SJSA1 (cell line): ENCODE measurements around the gene CFAP58. TPM values are rescaled to one million over a fixed set of nuclear protein-coding genes. Genes with fewer than 3 reads are reported as not detected.

Source experiments
- DNase-seq, 2 experiments: peaks; one replicate each; pipeline ENCODE4 v3.0.0-alpha.2; 2015 to 2020; ENCODE audit warnings: low spot score in 2 of 2, low read depth in 1 of 2
- H3K27ac ChIP-seq: fragments of 250-450 bp; sonication (Bioruptor Pico); 2 replicates; pipeline ENCODE4 v1.5.1; 2020; ENCODE audit warnings: mild to moderate bottlenecking, moderate library complexity
- H3K27me3 ChIP-seq: fragments of 250-450 bp; sonication (Bioruptor Pico); replicated peaks from 2 replicates; pipeline ENCODE4 v1.5.1; 2020; ENCODE audit warnings: mild to moderate bottlenecking, moderate library complexity
- H3K36me3 ChIP-seq: fragments of 250-450 bp; sonication (Bioruptor Pico); 2 replicates; pipeline ENCODE4 v1.5.1; 2020; ENCODE audit warnings: mild to moderate bottlenecking
- H3K4me1 ChIP-seq: fragments of 250-450 bp; sonication (Bioruptor Pico); replicated peaks from 2 replicates; pipeline ENCODE4 v1.6.1; 2021; ENCODE audit warnings: mild to moderate bottlenecking
- H3K4me3 ChIP-seq: fragments of 250-450 bp; sonication (Bioruptor Pico); 2 replicates; pipeline ENCODE4 v1.5.1; 2020; ENCODE audit warnings: mild to moderate bottlenecking
- H3K9me3 ChIP-seq: fragments of 250-450 bp; sonication (Bioruptor Pico); replicated peaks from 2 replicates; pipeline ENCODE4 v1.5.1; 2020; ENCODE audit warnings: mild to moderate bottlenecking
- total RNA-seq: library from RNA; depleted of rRNA; stranded (reverse); fragments of >200 nt; shearing (Covaris generic); gene quantifications from 2 replicates; pipeline ENCODE4 v1.2.3, GENCODE V29; 2014

CFAP58 gene
- total RNA-seq, 1 experiment from 2014 or later: 0.34 TPM

DNA sequence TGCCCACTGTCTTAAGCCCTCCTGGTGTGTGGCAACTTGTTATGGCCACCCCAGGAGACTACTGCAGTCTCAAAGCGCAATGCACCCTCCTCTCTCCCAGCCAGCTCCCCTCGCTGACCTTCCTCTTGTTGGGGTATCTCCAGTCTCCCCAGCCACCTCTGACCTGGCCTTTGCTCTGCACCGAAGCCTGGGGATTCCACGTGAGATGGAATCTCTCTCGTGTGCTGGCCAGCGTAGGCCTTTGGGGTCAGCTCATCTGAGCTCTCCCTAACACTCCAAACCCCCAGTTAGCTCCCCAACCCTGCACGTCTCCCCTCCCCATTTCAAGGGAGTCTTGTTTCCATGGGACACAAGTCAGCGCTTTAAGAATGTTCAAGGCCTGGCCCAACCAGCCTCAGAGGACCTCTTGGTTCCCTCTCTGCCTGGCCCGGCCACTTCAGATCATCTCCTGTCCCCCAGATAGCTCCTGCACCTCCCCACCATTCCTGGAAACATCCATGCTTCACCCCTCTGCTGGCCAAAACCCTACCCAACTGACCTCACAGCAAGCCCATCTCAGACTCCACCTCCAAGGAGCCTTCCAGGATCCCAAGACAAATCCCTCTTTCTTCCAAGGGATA lies 26.5 kb upstream of the CFAP58 start:
- Histone ChIP-seq H3K36me3 (peaks cover 9% of the 10 kb centered on the region), H3K4me3 (no peak overlapping the region)
- no peak for DNase-seq

GRCh38 chr10:104327745-104328645 lies 25.6 kb upstream of the CFAP58 start:
- Histone ChIP-seq H3K27me3 (no peaks in the 10 kb centered on the region), H3K36me3 (peaks cover 9% of the 10 kb centered on the region), H3K4me1 (peaks cover 72% of the 10 kb centered on the region), H3K9me3 (no peaks in the 10 kb centered on the region), H3K4me3 (peak overlapping the region; percentile 3; the same call in 1 of the 2 replicates), H3K27ac (peak overlapping the region; percentile 89)
- DNase-seq: peak; percentile 81 to 85

More for the DNA sequence above, 26.5 kb upstream of the CFAP58 start:
- H3K9me3 ChIP-seq: no peaks in the 10 kb centered on the region
- no peaks in the 10 kb centered on the region for H3K27me3 ChIP-seq
- H3K27ac ChIP-seq: peak overlapping the region; percentile 89; the same call in 1 of the 2 replicates
- H3K4me1 ChIP-seq: peaks cover 63% of the 10 kb centered on the region

- no peak for DNase-seq
- Histone ChIP-seq H3K9me3 (no peaks in the 10 kb centered on the region), H3K36me3 (peaks cover 15% of the 10 kb centered on the region), H3K27me3 (no peaks in the 10 kb centered on the region), H3K27ac (peak overlapping the region; percentile 89), H3K4me1 (peaks cover 73% of the 10 kb centered on the region), H3K4me3 (no peak overlapping the region)
These were observed 25.1 kb upstream of the CFAP58 start for GRCh38 chr10:104328646-104328895.

DNA sequence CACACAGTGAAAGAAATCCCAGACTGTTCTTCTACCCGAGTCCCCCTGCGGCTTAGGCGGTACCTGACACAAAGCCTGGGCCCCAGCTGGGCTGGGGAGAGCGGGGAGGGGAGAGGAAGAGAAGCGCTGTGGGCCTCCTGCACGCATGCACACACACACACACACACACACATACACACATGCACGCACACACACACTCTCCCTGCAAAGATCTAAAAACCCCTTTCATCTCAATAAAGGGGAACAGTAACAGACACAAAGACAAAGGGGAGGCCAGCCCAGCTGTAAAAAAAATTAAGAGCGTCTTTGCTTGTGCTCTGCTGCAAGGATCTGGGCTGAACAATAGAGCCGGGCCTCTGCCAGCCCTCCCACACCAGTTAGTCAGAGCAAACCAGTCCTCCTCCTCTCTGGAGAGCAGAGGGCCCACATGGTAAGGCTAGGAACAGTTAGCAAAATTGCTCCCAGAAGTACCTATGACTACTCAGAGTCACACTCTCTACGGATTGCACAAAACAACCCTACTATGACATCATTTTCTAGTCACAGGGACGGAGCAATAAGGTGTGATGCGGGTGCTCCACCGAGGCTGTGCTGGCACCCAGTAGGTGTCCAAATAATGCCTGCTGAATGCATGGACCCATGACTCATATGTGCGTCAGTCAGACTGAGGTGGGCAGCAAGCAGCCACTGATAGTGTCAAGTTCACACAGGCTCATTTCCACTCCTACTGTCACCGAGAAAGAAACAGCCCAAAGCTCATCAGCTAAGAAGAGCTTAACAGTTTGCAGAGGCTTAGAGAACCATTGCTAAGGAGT lies 24.5 kb upstream of the CFAP58 start:
- Histone ChIP-seq H3K4me1 (peaks cover 73% of the 10 kb centered on the region), H3K4me3 (no peak overlapping the region), H3K27me3 (no peaks in the 10 kb centered on the region), H3K9me3 (no peaks in the 10 kb centered on the region), H3K36me3 (peaks cover 18% of the 10 kb centered on the region), H3K27ac (peak overlapping the region; percentile 89)
- DNase-seq: peak; percentile 86 to 90

- H3K4me3 ChIP-seq: no peak overlapping the region
- H3K27me3 ChIP-seq: no peaks in the 10 kb centered on the region
These were observed 23.9 kb upstream of the CFAP58 start for GRCh38 chr10:104329735-104330134.

GRCh38 chr10:104330168-104331110 lies 23.2 kb upstream of the CFAP58 start:
- H3K4me3 ChIP-seq: no peak overlapping the region
- peaks cover 22% of the 10 kb centered on the region for H3K36me3 ChIP-seq
- H3K27ac ChIP-seq: peak overlapping the region; percentile 89
- H3K4me1 ChIP-seq: peaks cover 73% of the 10 kb centered on the region
- no peaks in the 10 kb centered on the region for H3K9me3 ChIP-seq
- DNase-seq: peak; percentile 86 to 87
- H3K27me3 ChIP-seq: no peaks in the 10 kb centered on the region

More at GRCh38 chr10:104329735-104330134, 23.9 kb upstream of the CFAP58 start:
- H3K4me1 ChIP-seq: peaks cover 73% of the 10 kb centered on the region
- DNase-seq: peak in 1 of 2 experiments; percentile 65
- peaks cover 20% of the 10 kb centered on the region for H3K36me3 ChIP-seq
- H3K9me3 ChIP-seq: no peaks in the 10 kb centered on the region
- H3K27ac ChIP-seq: peak overlapping the region; percentile 89

GRCh38 chr10:104331208-104331838 lies 22.3 kb upstream of the CFAP58 start:
- Histone ChIP-seq H3K4me3 (no peak overlapping the region), H3K27ac (peak overlapping the region; percentile 89), H3K36me3 (peaks cover 16% of the 10 kb centered on the region; the same call in 1 of the 2 replicates), H3K4me1 (peaks cover 66% of the 10 kb centered on the region), H3K9me3 (no peaks in the 10 kb centered on the region), H3K27me3 (no peaks in the 10 kb centered on the region)
- DNase-seq: peak in 1 of 2 experiments; percentile 62

GRCh38 chr10:104332243-104333031 lies 21.2 kb upstream of the CFAP58 start:
- no peak for DNase-seq
- Histone ChIP-seq H3K9me3 (no peaks in the 10 kb centered on the region), H3K4me3 (no peak overlapping the region), H3K4me1 (peaks cover 60% of the 10 kb centered on the region), H3K36me3 (peaks cover 16% of the 10 kb centered on the region; the same call in 1 of the 2 replicates), H3K27me3 (no peaks in the 10 kb centered on the region), H3K27ac (no peak overlapping the region)

- peaks cover 21% of the 10 kb centered on the region for H3K36me3 ChIP-seq
- H3K4me3 ChIP-seq: no peak overlapping the region
- no peaks in the 10 kb centered on the region for H3K27me3 ChIP-seq
- peaks cover 53% of the 10 kb centered on the region for H3K4me1 ChIP-seq
- no peaks in the 10 kb centered on the region for H3K9me3 ChIP-seq
- no peak overlapping the region for H3K27ac ChIP-seq
- no peak for DNase-seq
These were observed 20.5 kb upstream of the CFAP58 start for GRCh38 chr10:104333032-104333727.

DNA sequence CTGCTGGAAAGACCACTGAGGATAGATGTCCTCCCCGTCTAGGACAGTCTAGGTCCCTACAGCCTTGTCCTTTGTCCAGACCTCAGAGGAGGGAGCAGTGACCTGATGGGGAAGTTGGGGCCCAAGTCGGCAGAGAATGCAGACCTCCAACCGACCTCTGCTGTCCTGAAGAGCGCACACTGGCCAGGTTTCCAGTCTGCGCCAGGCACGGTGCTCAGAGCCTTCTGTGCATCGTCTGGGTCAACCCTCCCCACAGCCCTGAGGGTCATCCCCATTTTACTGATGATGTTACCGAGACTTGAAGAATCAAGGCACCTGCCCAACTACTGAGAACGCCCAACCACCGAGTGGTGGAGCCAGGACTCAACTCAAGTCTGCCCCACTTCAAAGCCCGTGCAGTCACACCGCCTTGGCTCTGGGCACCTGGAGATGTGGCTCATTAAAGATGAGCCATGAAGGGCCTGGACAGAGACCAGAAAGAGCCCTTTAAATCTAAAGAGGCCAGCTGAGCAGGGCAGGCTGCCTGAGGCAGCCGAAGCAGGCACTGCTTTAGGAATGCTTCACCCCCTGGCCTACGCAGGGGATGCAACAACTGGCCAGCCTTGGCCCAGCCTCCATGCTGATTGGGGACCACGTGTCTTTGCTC lies 19.8 kb upstream of the CFAP58 start:
- Histone ChIP-seq H3K27ac (no peak overlapping the region), H3K4me3 (no peak overlapping the region), H3K27me3 (no peaks in the 10 kb centered on the region), H3K4me1 (peaks cover 46% of the 10 kb centered on the region), H3K9me3 (no peaks in the 10 kb centered on the region), H3K36me3 (peaks cover 21% of the 10 kb centered on the region)
- DNase-seq: peak in 1 of 2 experiments; percentile 28

GRCh38 chr10:104334561-104334960 lies 19.1 kb upstream of the CFAP58 start:
- H3K9me3 ChIP-seq: no peaks in the 10 kb centered on the region
- H3K4me3 ChIP-seq: no peak overlapping the region
- H3K36me3 ChIP-seq: peaks cover 21% of the 10 kb centered on the region
- DNase-seq: no peak
- H3K27ac ChIP-seq: no peak overlapping the region
- no peaks in the 10 kb centered on the region for H3K27me3 ChIP-seq
- H3K4me1 ChIP-seq: peaks cover 45% of the 10 kb centered on the region
